Stomach smooth muscle (tissue), 2 donors: ENCODE measurements around the gene CPZ.
"Not testable (repeated sequence)": the region's sequence is repeated elsewhere in the genome, so short reads cannot be mapped to it uniquely, and the experiment has no call there.

ENCODE experiments used
- H3K27ac ChIP-seq: one replicate; pipeline ENCODE4 v1.7.0; 2013; ENCODE audit warnings: mild to moderate bottlenecking, low read length, inconsistent platforms
- H3K27me3 ChIP-seq, 2 donors: one replicate each; pipeline ENCODE4 v1.7.0; 2013; ENCODE audit warnings: low read length in 2 of 2; ENCODE audit not compliant: insufficient read depth in 2 of 2, control insufficient read depth in 1 of 2
- H3K36me3 ChIP-seq, 2 donors: one replicate each; pipeline ENCODE4 v1.7.0; 2013; ENCODE audit warnings: low read length in 2 of 2; ENCODE audit not compliant: control insufficient read depth in 2 of 2, insufficient read depth in 2 of 2
- H3K4me1 ChIP-seq: one replicate; pipeline ENCODE4 v1.7.0; 2013; ENCODE audit warnings: low read length; ENCODE audit not compliant: control insufficient read depth, insufficient read depth
- H3K4me3 ChIP-seq, 2 donors: one replicate each; pipeline ENCODE4 v1.7.0; 2013; ENCODE audit warnings: low read length in 2 of 2
- H3K9ac ChIP-seq, 2 donors: one replicate each; pipeline ENCODE4 v1.7.0; 2013; ENCODE audit warnings: low read length in 2 of 2, mild to moderate bottlenecking in 1 of 2
- H3K9me3 ChIP-seq, 2 donors: one replicate each; pipeline ENCODE4 v1.7.0; 2013; ENCODE audit warnings: low read length in 2 of 2; ENCODE audit not compliant: control insufficient read depth in 2 of 2
- donor health status: healthy.
- donor health status: Pancreatic carcinoma.

The CPZ gene

GRCh38 chr4:8624601-8625272, 32.2 kb downstream of the CPZ start:
- H3K9ac ChIP-seq: not testable (repeated sequence)

GRCh38 chr4:8630240-8630905, 37.8 kb downstream of the CPZ start:
- H3K27ac ChIP-seq, H3K4me1 ChIP-seq, H3K27me3 ChIP-seq, H3K9me3 ChIP-seq, H3K36me3 ChIP-seq, H3K4me3 ChIP-seq, H3K9ac ChIP-seq: not testable (repeated sequence)

More at GRCh38 chr4:8624601-8625272, 32.2 kb downstream of the CPZ start:
- H3K4me1 ChIP-seq, H3K9me3 ChIP-seq, H3K27ac ChIP-seq, H3K4me3 ChIP-seq, H3K27me3 ChIP-seq, H3K36me3 ChIP-seq: not testable (repeated sequence)

GRCh38 chr4:8631896-8632295, 39.3 kb downstream of the CPZ start:
- H3K9ac ChIP-seq, H3K4me1 ChIP-seq, H3K27me3 ChIP-seq, H3K27ac ChIP-seq, H3K4me3 ChIP-seq, H3K36me3 ChIP-seq, H3K9me3 ChIP-seq: not testable (repeated sequence)

GRCh38 chr4:8634773-8635172, 42.2 kb downstream of the CPZ start:
- H3K27ac ChIP-seq, H3K4me1 ChIP-seq, H3K9ac ChIP-seq, H3K36me3 ChIP-seq, H3K9me3 ChIP-seq, H3K4me3 ChIP-seq, H3K27me3 ChIP-seq: not testable (repeated sequence)

GRCh38 chr4:8635897-8636554, 43.5 kb downstream of the CPZ start:
- H3K27ac ChIP-seq, H3K4me1 ChIP-seq, H3K36me3 ChIP-seq, H3K9ac ChIP-seq, H3K4me3 ChIP-seq, H3K9me3 ChIP-seq, H3K27me3 ChIP-seq: not testable (repeated sequence)

- no peak overlapping the region for H3K9ac ChIP-seq
- no peaks in the 10 kb centered on the region for H3K9me3 ChIP-seq
- H3K27me3 ChIP-seq: peaks cover 0 to 2% of the 10 kb centered on the region in 2 donors
- no peak overlapping the region for H3K27ac ChIP-seq
- no peak overlapping the region for H3K4me3 ChIP-seq
- no peaks in the 10 kb centered on the region for H3K4me1 ChIP-seq
- no peaks in the 10 kb centered on the region for H3K36me3 ChIP-seq
Observed at GRCh38 chr4:8637456-8637984, 45.0 kb downstream of the CPZ start.

- Histone ChIP-seq H3K27me3 (peaks cover 0 to 2% of the 10 kb centered on the region in 2 donors), H3K9me3 (no peaks in the 10 kb centered on the region), H3K4me3 (no peak overlapping the region), H3K9ac (no peak overlapping the region), H3K27ac (no peak overlapping the region), H3K36me3 (no peaks in the 10 kb centered on the region), H3K4me1 (no peaks in the 10 kb centered on the region)
Observed at GRCh38 chr4:8639021-8639420, 46.5 kb downstream of the CPZ start.

GRCh38 chr4:8639777-8640720, 47.5 kb downstream of the CPZ start:
- Histone ChIP-seq H3K4me3 (no peak overlapping the region), H3K9me3 (no peaks in the 10 kb centered on the region), H3K9ac (no peak overlapping the region), H3K27ac (no peak overlapping the region), H3K27me3 (peaks cover 0 to 2% of the 10 kb centered on the region in 2 donors), H3K4me1 (no peaks in the 10 kb centered on the region), H3K36me3 (no peaks in the 10 kb centered on the region)

GRCh38 chr4:8640816-8641215, 48.3 kb downstream of the CPZ start:
- H3K27me3 ChIP-seq: peaks cover 0 to 2% of the 10 kb centered on the region in 2 donors
- H3K27ac ChIP-seq: no peak overlapping the region
- no peak overlapping the region for H3K9ac ChIP-seq
- H3K9me3 ChIP-seq: no peaks in the 10 kb centered on the region
- no peaks in the 10 kb centered on the region for H3K36me3 ChIP-seq
- no peaks in the 10 kb centered on the region for H3K4me1 ChIP-seq
- H3K4me3 ChIP-seq: no peak overlapping the region

- no peaks in the 10 kb centered on the region for H3K36me3 ChIP-seq
- no peak overlapping the region for H3K4me3 ChIP-seq
- no peak overlapping the region for H3K27ac ChIP-seq
- H3K4me1 ChIP-seq: no peaks in the 10 kb centered on the region
- H3K9me3 ChIP-seq: no peaks in the 10 kb centered on the region
- H3K27me3 ChIP-seq: peaks cover 0 to 5% of the 10 kb centered on the region in 2 donors
- H3K9ac ChIP-seq: no peak overlapping the region
Observed at GRCh38 chr4:8641256-8641655, 48.7 kb downstream of the CPZ start.
